ENCODE data around the gene CIBAR2. TPM values are rescaled to one million over a fixed set of nuclear protein-coding genes. Genes with fewer than 3 reads are reported as not detected.

The CIBAR2 gene
- total RNA-seq, 1 donor from 2014 or later, result not detected

DNA sequence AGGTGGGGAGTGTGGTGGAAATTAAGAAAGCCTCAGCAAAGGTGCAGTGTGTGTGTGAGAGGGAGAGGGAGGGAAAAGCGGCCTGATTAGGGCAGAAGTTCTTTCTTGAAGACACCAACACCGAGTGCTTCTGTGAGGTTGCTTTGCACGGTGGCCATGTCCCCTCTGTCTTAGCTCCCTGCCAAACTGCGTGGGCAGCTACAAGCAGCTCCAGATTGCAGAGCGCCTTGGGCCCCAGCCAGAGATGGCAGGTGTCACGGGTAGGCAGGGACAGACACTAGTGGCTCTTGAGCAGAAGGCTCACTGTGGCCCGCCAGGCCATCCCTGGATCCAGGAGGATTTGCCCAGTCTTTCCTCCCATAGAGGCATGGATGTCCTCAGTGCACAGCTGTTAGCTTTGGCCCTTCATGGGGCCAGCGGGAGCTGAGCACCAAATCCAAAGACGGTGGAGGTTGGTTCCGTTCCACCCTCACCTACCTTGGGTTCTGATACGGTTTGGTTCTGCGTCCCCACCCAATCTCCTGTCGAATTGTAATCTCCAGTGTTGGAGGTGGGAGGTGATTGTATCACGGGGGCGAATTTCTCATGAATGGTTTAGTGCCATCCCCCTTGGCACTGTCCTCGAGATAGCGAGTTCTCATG, 63.2 kb downstream of the CIBAR2 start:
- no peak for ATAC-seq
- TF ChIP-seq, protein P1, sequence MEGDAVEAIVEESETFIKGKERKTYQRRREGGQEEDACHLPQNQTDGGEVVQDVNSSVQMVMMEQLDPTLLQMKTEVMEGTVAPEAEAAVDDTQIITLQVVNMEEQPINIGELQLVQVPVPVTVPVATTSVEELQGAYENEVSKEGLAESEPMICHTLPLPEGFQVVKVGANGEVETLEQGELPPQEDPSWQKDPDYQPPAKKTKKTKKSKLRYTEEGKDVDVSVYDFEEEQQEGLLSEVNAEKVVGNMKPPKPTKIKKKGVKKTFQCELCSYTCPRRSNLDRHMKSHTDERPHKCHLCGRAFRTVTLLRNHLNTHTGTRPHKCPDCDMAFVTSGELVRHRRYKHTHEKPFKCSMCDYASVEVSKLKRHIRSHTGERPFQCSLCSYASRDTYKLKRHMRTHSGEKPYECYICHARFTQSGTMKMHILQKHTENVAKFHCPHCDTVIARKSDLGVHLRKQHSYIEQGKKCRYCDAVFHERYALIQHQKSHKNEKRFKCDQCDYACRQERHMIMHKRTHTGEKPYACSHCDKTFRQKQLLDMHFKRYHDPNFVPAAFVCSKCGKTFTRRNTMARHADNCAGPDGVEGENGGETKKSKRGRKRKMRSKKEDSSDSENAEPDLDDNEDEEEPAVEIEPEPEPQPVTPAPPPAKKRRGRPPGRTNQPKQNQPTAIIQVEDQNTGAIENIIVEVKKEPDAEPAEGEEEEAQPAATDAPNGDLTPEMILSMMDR (IDR thresholded peaks at IDR 0.05), result no peak
- Histone ChIP-seq H3K27me3 (no peaks in the 10 kb centered on the region), H3K27ac (no peak overlapping the region), H3K4me1 (peaks cover 21% of the 10 kb centered on the region), H3K36me3 (no peaks in the 10 kb centered on the region), H3K4me3 (no peak overlapping the region), H3K9me3 (no peaks in the 10 kb centered on the region)
- intact Hi-C loops (cut with DNase I), result no loop called here
- no peak for DNase-seq

Other genes with a start within 250 kb of the CIBAR2 start
- 79.7 TPM for gene ZDHHC7, start 100.9 kb downstream of the CIBAR2 start, total RNA-seq
- 21.7 TPM for gene KIAA0513, start 84.7 kb downstream of the CIBAR2 start, total RNA-seq